HepG2 (cell line): ENCODE data around the gene FGGY. TPM values are rescaled to one million over a fixed set of nuclear protein-coding genes. Genes with fewer than 3 reads are reported as not detected.

Experiments
- ATAC-seq: fragments of 200-7000 bp; cut with Tn5 transposase; 3 replicates; pipeline ENCODE4 v1.9.1; 2020; ENCODE audit warnings: mild to moderate bottlenecking, moderate library complexity
- BruUV-seq: library from RNA; stranded (reverse); fragments of 400-500 nt; replicated peaks from 2 replicates; lab custom pipeline; 2021; lab: Mats Ljungman, UMichigan
- CTCF ChIA-PET: fragments of 300-600 bp; formaldehyde crosslinking; extraction: SDS; loops from one replicate; lab custom pipeline; 2021; ENCODE audit warnings: low total read pairs, inconsistent platforms, low intra/inter-chr PET ratio; lab: Yijun Ruan, JAX
- POLR2A ChIA-PET: fragments of 350-600 bp; sonication (Branson Sonifier 250); formaldehyde crosslinking; loops from one replicate; lab custom pipeline; 2020; ENCODE audit warnings: antibody characterized with exemption, inconsistent platforms; lab: Yijun Ruan, JAX
- DNase-seq: peaks from one replicate; pipeline ENCODE4 v3.0.0-alpha.2; 2015; ENCODE audit warnings: low spot score
- FAIRE-seq: peaks from 3 replicates; lab custom pipeline; 2011; peaks lifted over from hg19 to GRCh38; lab: Jason Lieb, UNC
- H2AFZ ChIP-seq: one replicate; pipeline ENCODE4 v1.6.1; 2011; ENCODE audit warnings: low read length, inconsistent platforms
- H3K27ac ChIP-seq: fragments of 300-600 bp; 3 replicates; pipeline ENCODE4 v1.8.0; 2011; ENCODE audit warnings: mixed run types, mild to moderate bottlenecking, mixed read lengths, low read length, inconsistent platforms; ENCODE audit not compliant: insufficient read depth; ENCODE audit errors: extremely low read length
- H3K27me3 ChIP-seq, 2 experiments: fragments of 200-600 bp in 1 of 2; 2 replicates in 1 of 2; 3 replicates in 1 of 2; pipeline versions ENCODE4 v1.6.0 to v1.8.0; 2011; ENCODE audit warnings: low read length in 2 of 2, mild to moderate bottlenecking in 2 of 2, moderate library complexity in 2 of 2, inconsistent platforms in 1 of 2; ENCODE audit not compliant: insufficient read depth in 2 of 2, control insufficient read depth in 1 of 2
- H3K36me3 ChIP-seq, 2 experiments: fragments of 200-600 bp in 1 of 2; replicated peaks in 1 of 2; 2 replicates in 1 of 2; 3 replicates in 1 of 2; pipeline versions ENCODE4 v1.5.1 to v1.8.0; 2011; ENCODE audit warnings: low read length in 2 of 2, inconsistent platforms in 1 of 2; ENCODE audit not compliant: insufficient read depth in 2 of 2, control insufficient read depth in 1 of 2
- H3K4me1 ChIP-seq: 2 replicates; pipeline ENCODE4 v1.5.1; 2012; ENCODE audit warnings: low read length, inconsistent platforms; ENCODE audit not compliant: insufficient read depth
- H3K4me2 ChIP-seq: 2 replicates; pipeline ENCODE4 v1.6.0; 2011; ENCODE audit warnings: low read depth, low read length, inconsistent platforms
- H3K4me3 ChIP-seq, 3 experiments: fragments of 200-600 bp in 1 of 3; sonication (generic), shearing (Covaris generic) in 1 of 3; replicated peaks in 1 of 3; 2 replicates each; pipeline ENCODE4 v1.5.1; 2011 to 2016; ENCODE audit warnings: low read length in 3 of 3, inconsistent platforms in 2 of 3, low read depth in 2 of 3, mild to moderate bottlenecking in 2 of 3, control low read depth in 1 of 3, mixed read lengths in 1 of 3; ENCODE audit not compliant: insufficient read depth in 1 of 3
- H3K79me2 ChIP-seq: one replicate; pipeline ENCODE4 v1.6.1; 2011; ENCODE audit warnings: low read length, inconsistent platforms; ENCODE audit not compliant: insufficient read depth
- H3K9ac ChIP-seq: 2 replicates; pipeline ENCODE4 v1.6.0; 2011; ENCODE audit warnings: mild to moderate bottlenecking, low read depth, low read length, inconsistent platforms; ENCODE audit not compliant: insufficient read depth
- H3K9me3 ChIP-seq: 2 replicates; pipeline ENCODE4 v1.5.1; 2012; ENCODE audit warnings: mild to moderate bottlenecking, low read length
- H4K20me1 ChIP-seq: 2 replicates; pipeline ENCODE4 v1.6.0; 2011; ENCODE audit warnings: inconsistent platforms, mild to moderate bottlenecking, low read length, moderate library complexity; ENCODE audit not compliant: insufficient read depth
- FLYWCH1 ChIP-seq: sonication (generic); formaldehyde crosslinking; IDR thresholded peaks from 2 replicates; pipeline ENCODE4 v1.8.1; 2023; ENCODE audit warnings: mild to moderate bottlenecking, missing genetic modification reagents
- GTF3A ChIP-seq: sonication (generic); formaldehyde crosslinking; conservative IDR thresholded peaks from 2 replicates; pipeline ENCODE4 v1.4.0; 2020; ENCODE audit warnings: mild to moderate bottlenecking, missing genetic modification reagents
- NR2F1 ChIP-seq, 2 experiments: fragments of 450-650 bp in 1 of 2; formaldehyde crosslinking in 1 of 2; IDR thresholded peaks; 2 replicates each; pipeline versions ENCODE4 v1.5.0 to v1.6.1; 2016 to 2020; ENCODE audit warnings: mild to moderate bottlenecking in 1 of 2, missing compliant biosample characterization in 1 of 2, missing genetic modification reagents in 1 of 2, moderate library complexity in 1 of 2
- PRDM4 ChIP-seq: sonication (generic); formaldehyde crosslinking; IDR thresholded peaks from 2 replicates; pipeline ENCODE4 v1.9.0; 2021; ENCODE audit warnings: missing genetic modification reagents, borderline replicate concordance
- ZNF251 ChIP-seq: sonication (generic); formaldehyde crosslinking; IDR thresholded peaks from 2 replicates; pipeline ENCODE4 v1.9.0; 2021; ENCODE audit warnings: mild to moderate bottlenecking, missing genetic modification reagents
- ZNF276 ChIP-seq: sonication (generic); formaldehyde crosslinking; IDR thresholded peaks from 2 replicates; pipeline ENCODE4 v1.4.0; 2020; ENCODE audit warnings: mild to moderate bottlenecking, low read depth, missing genetic modification reagents
- ZNF432 ChIP-seq: sonication (generic); formaldehyde crosslinking; IDR thresholded peaks from 2 replicates; pipeline ENCODE4 v1.5.0; 2020; ENCODE audit warnings: missing genetic modification reagents, mild to moderate bottlenecking, borderline replicate concordance
- WGBS: methylation state at CpG from one replicate; pipeline ENCODE4 v1.1.6; 2017; ENCODE audit warnings: low lambda C conversion rate; 5-methylcytosine and 5-hydroxymethylcytosine counted together
- in situ Hi-C: cut with HindIII; loops from 2 replicates; pipeline ENCODE4 v1.10.0; 2017; ENCODE audit warnings: low pct_unique_long_range_greater_than_20kb; ENCODE audit not compliant: extremely low pct_ligation_motif_present
- intact Hi-C: fragments of 100-400 bp; cut with micrococcal nuclease; formaldehyde crosslinking; loops from one replicate; pipeline ENCODE4 v1.10.0; 2022; ENCODE audit not compliant: unreplicated experiment
- polyA plus RNA-seq, 8 experiments: library from polyadenylated mRNA; depleted of rRNA in 3 of 8; stranded (reverse) in 7 of 8; unstranded in 1 of 8; fragments of >200 nt; fragmentation: Illumina TruSeq in 4 of 8; extraction: Trizol in 4 of 8; gene quantifications; 2 replicates each; pipeline versions ENCODE4 v1.2.1 to v1.2.3, GENCODE V29; 2011 to 2016; ENCODE audit warnings: low read depth in 4 of 8, missing spikeins in 1 of 8, mixed read lengths in 1 of 8; ENCODE audit not compliant: insufficient read depth in 1 of 8
- total RNA-seq, 5 experiments: library from RNA; depleted of rRNA; stranded (reverse); fragments of >200 nt; fragmentation: Illumina TruSeq; extraction: Trizol; gene quantifications; 2 replicates each; pipeline ENCODE4 v1.2.3, GENCODE V29; 2016; ENCODE audit warnings: low read depth in 1 of 5

Gene FGGY
- total and polyA plus RNA-seq, 2 of the 13 experiments (the other 11 are each of a cell fraction or from before 2014, with no cell fraction given) = 15.7 to 27.5 TPM

GRCh38 chr1:59504276-59504675 is 207.4 kb downstream of the FGGY start (continued):
- TF ChIP-seq PRDM4 (CRISPR knock-in tag) = no peak
- TF ChIP-seq ZNF251 = no peak
- TF ChIP-seq ZNF276 (CRISPR knock-in tag) = no peak
- TF ChIP-seq NR2F1 (CRISPR knock-in tag; IDR thresholded peaks at IDR 0.05) = no peak
- TF ChIP-seq ZNF432 (CRISPR knock-in tag) = no peak
- TF ChIP-seq FLYWCH1 = no peak

GRCh38 chr1:59505596-59506028 is 208.7 kb downstream of the FGGY start:
- H3K27ac ChIP-seq = no peak overlapping the region
- no peaks in the 10 kb centered on the region for H3K9me3 ChIP-seq
- H3K4me1 ChIP-seq = peaks cover 47% of the 10 kb centered on the region
- ATAC-seq (no peak), FAIRE-seq (no peak), DNase-seq (no peak)
- intact Hi-C loops (no loop called here), in situ Hi-C loops (no loop called here)
- no TSS peak for BruUV-seq
- H2AFZ ChIP-seq = no peak overlapping the region
- ChIA-PET POLR2A (no interaction called here), CTCF (no interaction called here)
- no peaks in the 10 kb centered on the region for H4K20me1 ChIP-seq
- H3K4me2 ChIP-seq = no peak overlapping the region
- no peak overlapping the region for H3K9ac ChIP-seq
- no peaks in the 10 kb centered on the region for H3K79me2 ChIP-seq
- no peaks in the 10 kb centered on the region for H3K27me3 ChIP-seq
- 100% methylated on average over 2 of the region's 2 CpGs for WGBS
- TF ChIP-seq GTF3A (CRISPR knock-in tag) = no peak
- no peaks in the 10 kb centered on the region for H3K36me3 ChIP-seq
- H3K4me3 ChIP-seq = no peak overlapping the region
